AG04449 (cell line): ENCODE data around the gene TMC8.

Experiments used
- CTCF ChIA-PET: fragments of 350-600 bp; formaldehyde crosslinking; extraction: SDS; loops from one replicate; lab custom pipeline; 2021; ENCODE audit warnings: antibody characterized with exemption; lab: Yijun Ruan, JAX
- POLR2A ChIA-PET: fragments of 400-600, 350-600 bp; formaldehyde crosslinking; extraction: SDS; loops from one replicate; lab custom pipeline; 2020; ENCODE audit warnings: antibody characterized with exemption, inconsistent platforms; lab: Yijun Ruan, JAX
- DNase-seq: peaks from one replicate; pipeline ENCODE4 v3.0.0-alpha.2; 2010; ENCODE audit warnings: low read depth, low spot score
- H3K4me3 ChIP-seq: 2 replicates; pipeline ENCODE4 v1.5.1; 2011; ENCODE audit warnings: low read depth, mild to moderate bottlenecking, control low read depth, low read length
- TF ChIP-seq, protein P1 (sequence below): IDR thresholded peaks from one replicate; pipeline ENCODE4 v1.5.1; 2011; ENCODE audit warnings: mild to moderate bottlenecking, moderate library complexity, low read length, control low read depth, inconsistent platforms; ENCODE audit not compliant: insufficient read depth; ENCODE audit errors: missing control alignments

Gene TMC8

DNA sequence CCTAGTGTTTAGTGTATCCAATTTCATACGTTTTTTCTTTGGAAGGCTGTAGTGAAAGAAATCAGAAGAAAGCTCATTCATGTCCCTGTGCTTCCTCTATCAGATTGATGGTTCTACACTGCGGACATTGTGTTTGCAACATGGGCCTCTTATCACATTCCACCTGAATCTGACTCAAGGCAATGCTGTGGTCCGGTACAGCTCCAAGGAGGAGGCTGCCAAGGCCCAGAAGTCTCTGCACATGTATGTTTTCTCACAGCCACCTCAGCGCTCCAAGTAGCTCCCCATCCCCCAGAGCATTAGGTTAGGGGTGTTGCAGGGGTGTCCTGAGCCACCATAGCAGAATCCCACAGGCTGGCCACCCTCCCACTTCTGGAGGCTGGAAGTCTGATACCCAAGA, 27.3 kb upstream of the TMC8 start:
- TF ChIP-seq, protein P1, sequence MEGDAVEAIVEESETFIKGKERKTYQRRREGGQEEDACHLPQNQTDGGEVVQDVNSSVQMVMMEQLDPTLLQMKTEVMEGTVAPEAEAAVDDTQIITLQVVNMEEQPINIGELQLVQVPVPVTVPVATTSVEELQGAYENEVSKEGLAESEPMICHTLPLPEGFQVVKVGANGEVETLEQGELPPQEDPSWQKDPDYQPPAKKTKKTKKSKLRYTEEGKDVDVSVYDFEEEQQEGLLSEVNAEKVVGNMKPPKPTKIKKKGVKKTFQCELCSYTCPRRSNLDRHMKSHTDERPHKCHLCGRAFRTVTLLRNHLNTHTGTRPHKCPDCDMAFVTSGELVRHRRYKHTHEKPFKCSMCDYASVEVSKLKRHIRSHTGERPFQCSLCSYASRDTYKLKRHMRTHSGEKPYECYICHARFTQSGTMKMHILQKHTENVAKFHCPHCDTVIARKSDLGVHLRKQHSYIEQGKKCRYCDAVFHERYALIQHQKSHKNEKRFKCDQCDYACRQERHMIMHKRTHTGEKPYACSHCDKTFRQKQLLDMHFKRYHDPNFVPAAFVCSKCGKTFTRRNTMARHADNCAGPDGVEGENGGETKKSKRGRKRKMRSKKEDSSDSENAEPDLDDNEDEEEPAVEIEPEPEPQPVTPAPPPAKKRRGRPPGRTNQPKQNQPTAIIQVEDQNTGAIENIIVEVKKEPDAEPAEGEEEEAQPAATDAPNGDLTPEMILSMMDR = no peak
- no peak overlapping the region for H3K4me3 ChIP-seq
- ChIA-PET POLR2A (no interaction called here), CTCF (interaction anchor here (0.9 to 13.4 kb wide), 3 partner anchors 7 to 83 kb away, joined by 3 to 116 read pairs (median 4); partner anchors contain the start of gene TK1)
- DNase-seq = no peak

DNA sequence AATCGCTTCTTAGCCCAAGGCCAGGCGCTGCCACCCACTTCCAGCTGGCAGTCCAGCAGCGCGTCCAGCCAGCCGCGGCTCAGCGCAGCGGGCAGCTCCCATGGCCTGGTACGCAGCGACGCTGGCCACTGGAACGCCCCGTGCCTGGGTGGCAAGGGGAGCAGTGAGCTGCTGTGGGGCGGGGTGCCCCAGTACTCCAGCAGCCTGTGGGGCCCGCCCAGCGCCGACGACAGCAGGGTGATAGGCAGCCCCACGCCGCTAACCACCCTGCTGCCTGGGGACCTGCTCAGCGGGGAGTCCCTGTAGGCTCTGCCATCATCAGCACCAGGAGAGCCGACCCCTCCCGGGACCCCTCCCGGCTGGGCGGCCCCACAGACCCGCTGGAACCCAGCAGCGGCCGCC, 26.0 kb upstream of the TMC8 start:
- TF ChIP-seq, protein P1 = no peak
- DNase-seq = no peak
- ChIA-PET CTCF (interaction anchor here (2.4 kb wide), 1 partner anchor 10 kb away, joined by 8 read pairs; no protein-coding TSS in a partner anchor), POLR2A (no interaction called here)
- H3K4me3 ChIP-seq = no peak overlapping the region

- TF ChIP-seq, protein P1 = no peak
- no peak overlapping the region for H3K4me3 ChIP-seq
- ChIA-PET POLR2A (no interaction called here), CTCF (interaction anchor here (2.4 kb wide), 1 partner anchor 10 kb away, joined by 8 read pairs; no protein-coding TSS in a partner anchor)
- DNase-seq = no peak
These were observed 25.5 kb upstream of the TMC8 start for GRCh38 chr17:78105101-78105500.

- TF ChIP-seq, protein P1 = no peak
- CTCF ChIA-PET = interaction anchor here (2.4 kb wide), 1 partner anchor 9 kb away, joined by 8 read pairs; no protein-coding TSS in a partner anchor
- no peak overlapping the region for H3K4me3 ChIP-seq
- no peak for DNase-seq
- POLR2A ChIA-PET = no interaction called here
These were observed 25.0 kb upstream of the TMC8 start for GRCh38 chr17:78105551-78105950.

- no peak overlapping the region for H3K4me3 ChIP-seq
- ChIA-PET POLR2A (no interaction called here), CTCF (interaction anchor here (2.4 to 8.9 kb wide), 3 partner anchors 8 to 87 kb away, joined by 8 to 116 read pairs (median 16); no protein-coding TSS in a partner anchor)
- TF ChIP-seq, protein P1 = no peak
- no peak for DNase-seq
These were observed 24.4 kb upstream of the TMC8 start for GRCh38 chr17:78106211-78106610.

GRCh38 chr17:78107457-78107856, 23.1 kb upstream of the TMC8 start:
- CTCF ChIA-PET = interaction anchor here (1.9 to 8.9 kb wide), 3 partner anchors 10 to 88 kb away, joined by 6 to 116 read pairs (median 16); no protein-coding TSS in a partner anchor
- DNase-seq = no peak
- H3K4me3 ChIP-seq = no peak overlapping the region
- TF ChIP-seq, protein P1 = no peak
- POLR2A ChIA-PET = no interaction called here
